ENCODE measurements around the gene SIRT5.

GRCh38 chr6:13593103-13593502, 18.7 kb downstream of the SIRT5 start:
- no peak for TF ChIP-seq POLR2A (IDR thresholded peaks at IDR 0.05)
- no peak for TF ChIP-seq CTCF (IDR thresholded peaks at IDR 0.05)
- TF ChIP-seq EP300 (IDR thresholded peaks at IDR 0.05), result no peak
- no peak for TF ChIP-seq POLR2AphosphoS5 (IDR thresholded peaks at IDR 0.05)

Measured in upper lobe of left lung (tissue), 4 donors.